ENCODE measurements around the gene UBA7.

- TF ChIP-seq ZHX1 (CRISPR knock-in tag; IDR thresholded peaks at IDR 0.05; ENCODE audit: low read depth) (no peak), KDM1A (CRISPR knock-in tag; IDR thresholded peaks at IDR 0.05) (no peak), NFYB (CRISPR knock-in tag; IDR thresholded peaks at IDR 0.05) (no peak), ARNTL (CRISPR knock-in tag; IDR thresholded peaks at IDR 0.05) (no peak), PBX2 (CRISPR knock-in tag; IDR thresholded peaks at IDR 0.05) (no peak), POLR2A (IDR thresholded peaks at IDR 0.05; ENCODE audit: insufficient read depth in 1 of 2, low read depth in 2 of 2, low read length in 2 of 2) (no peak), ETS1 (CRISPR knock-in tag; IDR thresholded peaks at IDR 0.05) (no peak), CCAR2 (optimal IDR thresholded peaks at IDR 0.05; ENCODE audit: low read depth, low read length) (no peak), ESRRA (CRISPR knock-in tag; IDR thresholded peaks at IDR 0.05; ENCODE audit: low read depth) (no peak), CTCF (CRISPR knock-in tag; IDR thresholded peaks at IDR 0.05) (no peak), KLF6 (CRISPR knock-in tag; IDR thresholded peaks at IDR 0.05) (no peak), HOXA7 (CRISPR knock-in tag; IDR thresholded peaks at IDR 0.05) (no peak)
These were observed 19.3 kb downstream of the UBA7 start for GRCh38 chr3:49794431-49794830.

All from HepG2 (cell line).